Adrenal gland (tissue), 5 donors: ENCODE results near the gene TOGARAM1.

Source experiments
- POLR2A ChIP-seq, 2 donors: fragments of 450-650 bp; IDR thresholded peaks; one replicate each; pipeline ENCODE4 v1.6.1; 2017; ENCODE audit warnings: antibody characterized with exemption in 2 of 2, mild to moderate bottlenecking in 2 of 2, moderate library complexity in 1 of 2
- TF ChIP-seq, protein P1 (sequence below), 6 experiments: fragments of 450-650 bp in 4 of 6; fragments of 200-600 bp in 2 of 6; sonication (generic) in 1 of 6; IDR thresholded peaks; 1 replicate in 5 of 6; 2 replicates in 1 of 6; pipeline versions ENCODE4 v1.5.1 to v1.8.0; 2016 to 2021; ENCODE audit warnings: antibody characterized with exemption in 6 of 6, mild to moderate bottlenecking in 2 of 6, moderate library complexity in 1 of 6
- donor health status: DM: no; HTN: no; CAD: no.

DNA sequence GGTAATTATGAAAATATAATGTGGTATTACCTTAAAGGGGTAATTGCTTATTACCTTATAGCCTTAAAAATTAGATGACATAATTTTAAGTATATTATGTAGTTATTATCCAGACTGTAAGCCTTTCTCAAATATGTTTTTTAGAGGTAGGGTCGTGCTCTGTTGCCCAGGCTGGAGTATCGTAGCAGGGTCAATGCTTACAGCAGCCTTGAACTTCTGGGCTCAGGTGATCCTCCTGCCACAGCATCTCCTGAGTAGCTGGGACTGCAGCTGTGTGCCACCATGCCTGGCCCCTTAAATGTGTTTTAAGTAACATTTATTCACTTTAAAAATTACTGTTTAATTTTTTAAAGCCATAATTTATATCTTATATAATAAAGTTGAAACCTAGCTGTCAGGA is 132.3 kb downstream of the TOGARAM1 start:
- TF ChIP-seq, protein P1, sequence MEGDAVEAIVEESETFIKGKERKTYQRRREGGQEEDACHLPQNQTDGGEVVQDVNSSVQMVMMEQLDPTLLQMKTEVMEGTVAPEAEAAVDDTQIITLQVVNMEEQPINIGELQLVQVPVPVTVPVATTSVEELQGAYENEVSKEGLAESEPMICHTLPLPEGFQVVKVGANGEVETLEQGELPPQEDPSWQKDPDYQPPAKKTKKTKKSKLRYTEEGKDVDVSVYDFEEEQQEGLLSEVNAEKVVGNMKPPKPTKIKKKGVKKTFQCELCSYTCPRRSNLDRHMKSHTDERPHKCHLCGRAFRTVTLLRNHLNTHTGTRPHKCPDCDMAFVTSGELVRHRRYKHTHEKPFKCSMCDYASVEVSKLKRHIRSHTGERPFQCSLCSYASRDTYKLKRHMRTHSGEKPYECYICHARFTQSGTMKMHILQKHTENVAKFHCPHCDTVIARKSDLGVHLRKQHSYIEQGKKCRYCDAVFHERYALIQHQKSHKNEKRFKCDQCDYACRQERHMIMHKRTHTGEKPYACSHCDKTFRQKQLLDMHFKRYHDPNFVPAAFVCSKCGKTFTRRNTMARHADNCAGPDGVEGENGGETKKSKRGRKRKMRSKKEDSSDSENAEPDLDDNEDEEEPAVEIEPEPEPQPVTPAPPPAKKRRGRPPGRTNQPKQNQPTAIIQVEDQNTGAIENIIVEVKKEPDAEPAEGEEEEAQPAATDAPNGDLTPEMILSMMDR (IDR thresholded peaks at IDR 0.05): no peak
- no peak for TF ChIP-seq POLR2A (IDR thresholded peaks at IDR 0.05)
